ENCODE results near the gene RBM4.
"Not testable (repeated sequence)": the region's sequence is repeated elsewhere in the genome, so short reads cannot be mapped to it uniquely, and the experiment has no call there.

DNA sequence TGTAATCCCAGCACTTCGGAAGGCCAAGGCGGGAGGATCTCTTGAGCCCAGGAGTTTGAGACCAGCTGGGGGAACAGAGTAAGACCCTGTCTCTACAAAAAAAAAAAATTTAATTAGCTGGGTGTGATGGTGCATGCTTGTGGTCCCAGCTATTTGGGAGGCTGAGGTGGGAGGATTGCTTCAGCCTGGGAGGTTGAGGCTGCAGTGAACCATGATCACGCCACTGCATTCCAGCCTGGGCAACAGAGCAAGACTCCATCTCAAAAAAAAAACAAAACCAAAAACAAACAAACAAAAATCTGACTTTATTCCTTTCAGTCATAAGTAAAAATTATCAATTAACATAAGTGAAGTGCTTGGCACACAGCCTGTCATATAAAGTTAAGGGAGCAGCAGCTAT is 31.9 kb upstream of the RBM4 start:
- TF ChIP-seq, protein P1, sequence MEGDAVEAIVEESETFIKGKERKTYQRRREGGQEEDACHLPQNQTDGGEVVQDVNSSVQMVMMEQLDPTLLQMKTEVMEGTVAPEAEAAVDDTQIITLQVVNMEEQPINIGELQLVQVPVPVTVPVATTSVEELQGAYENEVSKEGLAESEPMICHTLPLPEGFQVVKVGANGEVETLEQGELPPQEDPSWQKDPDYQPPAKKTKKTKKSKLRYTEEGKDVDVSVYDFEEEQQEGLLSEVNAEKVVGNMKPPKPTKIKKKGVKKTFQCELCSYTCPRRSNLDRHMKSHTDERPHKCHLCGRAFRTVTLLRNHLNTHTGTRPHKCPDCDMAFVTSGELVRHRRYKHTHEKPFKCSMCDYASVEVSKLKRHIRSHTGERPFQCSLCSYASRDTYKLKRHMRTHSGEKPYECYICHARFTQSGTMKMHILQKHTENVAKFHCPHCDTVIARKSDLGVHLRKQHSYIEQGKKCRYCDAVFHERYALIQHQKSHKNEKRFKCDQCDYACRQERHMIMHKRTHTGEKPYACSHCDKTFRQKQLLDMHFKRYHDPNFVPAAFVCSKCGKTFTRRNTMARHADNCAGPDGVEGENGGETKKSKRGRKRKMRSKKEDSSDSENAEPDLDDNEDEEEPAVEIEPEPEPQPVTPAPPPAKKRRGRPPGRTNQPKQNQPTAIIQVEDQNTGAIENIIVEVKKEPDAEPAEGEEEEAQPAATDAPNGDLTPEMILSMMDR (conservative IDR thresholded peaks at IDR 0.05; ENCODE audit: low read depth, low read length) = not testable (repeated sequence)
- not testable (repeated sequence) for TF ChIP-seq EZH2 (IDR thresholded peaks at IDR 0.05; ENCODE audit: borderline replicate concordance, low read depth, low read length, poor library complexity, severe bottlenecking)
